ENCODE measurements around the gene CCDC15. TPM values are rescaled to one million over a fixed set of nuclear protein-coding genes. Genes with fewer than 3 reads are reported as not detected.

The CCDC15 gene
- total RNA-seq, 3 donors from 2014 or later: 0.73 to 1.8 (median 1.6) TPM

DNA sequence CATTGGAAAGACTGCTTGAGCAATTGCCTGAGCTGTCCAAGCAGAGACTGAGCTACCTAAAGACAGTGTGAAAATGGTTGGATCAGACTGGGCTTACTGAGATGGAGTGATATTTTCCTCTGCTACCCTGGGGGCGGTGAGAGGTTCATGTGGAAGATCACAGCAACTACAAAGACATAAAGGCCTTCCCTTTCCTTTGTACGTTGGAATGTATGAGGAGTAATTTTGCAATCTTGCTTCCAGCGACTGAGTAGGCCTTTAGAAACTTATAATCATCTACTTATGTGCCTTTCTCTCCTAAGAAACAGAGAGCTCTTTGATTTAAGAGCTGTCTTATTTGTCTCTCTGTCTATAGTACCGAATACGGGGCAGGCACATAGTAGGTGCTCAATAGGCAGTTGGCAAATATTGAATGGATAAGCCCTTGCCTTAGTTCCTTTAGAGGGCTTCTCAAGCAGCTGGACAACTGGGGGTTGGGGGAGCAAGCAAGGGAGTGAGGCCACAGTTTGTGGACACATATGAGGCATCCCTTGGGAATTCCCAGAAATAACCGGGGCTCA, 15.7 kb upstream of the CCDC15 start:
- TF ChIP-seq CTCF (IDR thresholded peaks at IDR 0.05): no peak
- no peaks in the 10 kb centered on the region for H3K4me1 ChIP-seq (ENCODE audit: low read depth)
- intact Hi-C loops (cut with DNase I, micrococcal nuclease): no loop called here
- DNase-seq: no peak
- H3K36me3 ChIP-seq (ENCODE audit: low read depth): no peaks in the 10 kb centered on the region
- no peaks in the 10 kb centered on the region for H3K9me3 ChIP-seq
- H3K4me3 ChIP-seq: no peak overlapping the region
- ATAC-seq: no peak

- TF ChIP-seq CTCF (IDR thresholded peaks at IDR 0.05): no peak
- Histone ChIP-seq H3K4me1 (ENCODE audit: low read depth) (no peaks in the 10 kb centered on the region), H3K36me3 (ENCODE audit: low read depth) (no peaks in the 10 kb centered on the region), H3K9me3 (no peaks in the 10 kb centered on the region), H3K4me3 (no peak overlapping the region)
- ATAC-seq (no peak), DNase-seq (no peak)
- intact Hi-C loops (cut with DNase I, micrococcal nuclease): no loop called here
These were observed 15.0 kb upstream of the CCDC15 start for GRCh38 chr11:124938970-124939369.

DNA sequence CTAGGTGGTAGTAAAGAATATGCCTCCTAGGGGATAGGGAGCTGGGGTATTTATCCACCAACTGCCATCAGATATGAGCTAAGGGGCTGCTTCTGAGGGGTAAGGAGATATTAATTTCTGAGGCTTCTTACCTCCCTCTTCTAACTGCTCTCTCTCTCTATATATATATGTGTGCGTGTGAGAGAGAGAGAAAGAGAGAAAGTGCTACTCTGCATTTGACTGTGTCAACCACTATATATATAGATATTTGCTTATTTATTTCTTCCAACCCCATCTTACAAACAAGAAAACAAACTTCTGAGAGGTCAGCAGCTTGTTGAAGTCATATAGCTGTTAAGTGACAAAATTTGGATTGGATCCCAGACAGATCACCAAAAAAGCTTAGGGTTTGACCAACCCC, 12.3 kb upstream of the CCDC15 start:
- intact Hi-C loops (cut with DNase I, micrococcal nuclease): no loop called here
- no peaks in the 10 kb centered on the region for H3K36me3 ChIP-seq (ENCODE audit: low read depth)
- ATAC-seq (no peak), DNase-seq (no peak)
- no peaks in the 10 kb centered on the region for H3K4me1 ChIP-seq (ENCODE audit: low read depth)
- no peaks in the 10 kb centered on the region for H3K9me3 ChIP-seq
- TF ChIP-seq CTCF (IDR thresholded peaks at IDR 0.05): no peak
- H3K4me3 ChIP-seq: no peak overlapping the region

DNA sequence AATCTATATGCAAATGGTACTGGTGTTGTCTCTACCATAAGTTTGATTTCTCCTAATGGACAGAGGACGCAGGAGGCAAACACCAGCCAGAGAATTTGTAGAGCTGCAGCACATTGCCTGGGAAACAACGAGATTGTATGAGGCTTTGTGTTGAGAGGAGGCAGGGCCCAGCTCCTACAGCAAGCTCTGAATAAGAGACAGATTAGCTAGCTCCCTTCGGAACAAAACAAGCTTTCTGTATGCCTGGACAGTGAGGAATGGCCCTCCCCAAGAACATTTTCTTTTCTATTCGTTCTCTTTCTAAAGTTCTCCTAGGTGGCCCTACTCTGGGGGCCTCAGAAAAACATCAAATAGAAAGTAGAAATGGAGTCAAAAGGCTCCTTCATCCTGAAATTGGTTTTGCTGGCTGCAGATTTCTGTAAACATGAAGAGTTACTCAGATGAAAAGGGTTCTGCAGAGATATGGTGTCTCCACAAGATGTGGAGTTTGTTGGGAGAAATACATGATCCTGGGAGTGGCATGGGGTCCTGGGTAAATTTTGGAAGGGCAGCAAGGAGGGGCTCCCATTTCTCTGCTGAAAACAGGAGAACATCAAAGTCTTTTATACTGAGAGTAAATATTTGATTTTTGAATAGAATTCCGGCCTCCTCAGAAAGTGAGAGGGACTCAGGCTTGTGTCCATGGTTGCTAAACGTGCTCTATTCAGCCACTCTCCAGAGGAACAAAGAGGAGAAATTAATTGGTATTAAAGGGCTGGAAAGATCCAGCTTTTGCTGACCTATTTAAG, 11.3 kb upstream of the CCDC15 start:
- Histone ChIP-seq H3K9me3 (no peaks in the 10 kb centered on the region), H3K4me3 (no peak overlapping the region), H3K36me3 (ENCODE audit: low read depth) (no peaks in the 10 kb centered on the region), H3K4me1 (ENCODE audit: low read depth) (no peaks in the 10 kb centered on the region)
- TF ChIP-seq CTCF (IDR thresholded peaks at IDR 0.05): no peak
- intact Hi-C loops (cut with DNase I, micrococcal nuclease): no loop called here
- ATAC-seq: no peak
- no peak for DNase-seq

GRCh38 chr11:124943254-124943616, 10.8 kb upstream of the CCDC15 start:
- TF ChIP-seq CTCF (IDR thresholded peaks at IDR 0.05): no peak
- no peaks in the 10 kb centered on the region for H3K36me3 ChIP-seq (ENCODE audit: low read depth)
- H3K4me1 ChIP-seq (ENCODE audit: low read depth): no peaks in the 10 kb centered on the region
- DNase-seq: no peak
- H3K4me3 ChIP-seq: no peak overlapping the region
- ATAC-seq: no peak
- no peaks in the 10 kb centered on the region for H3K9me3 ChIP-seq
- intact Hi-C loops (cut with DNase I, micrococcal nuclease): no loop called here
